GM21526 (cell line): ENCODE results near the gene PRELID1.
A peak's percentile ranks its signal among the peaks of the same experiment; 100 is the strongest.
"Not testable (repeated sequence)": the region's sequence is repeated elsewhere in the genome, so short reads cannot be mapped to it uniquely, and the experiment has no call there.

ENCODE experiments used
- ATAC-seq: cut with Tn5 transposase; IDR thresholded peaks from one replicate; pipeline ENCODE4 v1.9.1; 2021; ENCODE audit warnings: moderate library complexity; ENCODE audit not compliant: unreplicated experiment, low FRiP score

PRELID1 gene

GRCh38 chr5:177333420-177334154 is 30.0 kb downstream of the PRELID1 start:
- ATAC-seq, result no peak

- no peak for ATAC-seq
Observed at GRCh38 chr5:177334155-177334551, 30.6 kb downstream of the PRELID1 start.

- no peak for ATAC-seq
Observed at GRCh38 chr5:177334781-177335700, 31.4 kb downstream of the PRELID1 start.

GRCh38 chr5:177335701-177336065 is 32.1 kb downstream of the PRELID1 start:
- no peak for ATAC-seq

GRCh38 chr5:177336112-177336511 is 32.5 kb downstream of the PRELID1 start:
- ATAC-seq, result no peak

GRCh38 chr5:177336603-177337494 is 33.2 kb downstream of the PRELID1 start:
- ATAC-seq, result no peak

- ATAC-seq, result no peak
Observed at GRCh38 chr5:177338251-177339106, 34.9 kb downstream of the PRELID1 start.

- ATAC-seq, result no peak
Observed at GRCh38 chr5:177339107-177339638, 35.6 kb downstream of the PRELID1 start.

- ATAC-seq, result not testable (repeated sequence)
Observed at GRCh38 chr5:177343000-177343399, 39.4 kb downstream of the PRELID1 start.

- ATAC-seq, result no peak
Observed at GRCh38 chr5:177343777-177344176, 40.2 kb downstream of the PRELID1 start.

GRCh38 chr5:177344891-177345290 is 41.3 kb downstream of the PRELID1 start:
- ATAC-seq, result no peak

GRCh38 chr5:177346820-177347219 is 43.2 kb downstream of the PRELID1 start:
- no peak for ATAC-seq

- ATAC-seq, result no peak
Observed at GRCh38 chr5:177347699-177348098, 44.1 kb downstream of the PRELID1 start.

GRCh38 chr5:177349362-177349647 is 45.7 kb downstream of the PRELID1 start:
- no peak for ATAC-seq

- ATAC-seq, result no peak
Observed at GRCh38 chr5:177349762-177350161, 46.2 kb downstream of the PRELID1 start.

GRCh38 chr5:177350776-177351391 is 47.3 kb downstream of the PRELID1 start:
- ATAC-seq, result no peak

- ATAC-seq, result peak; percentile 90
Observed at GRCh38 chr5:177351392-177352329, 48.1 kb downstream of the PRELID1 start, which contains the start of gene LMAN2. TSS of gene LMAN2 (minus strand) at chr5:177351668. CDS start at chr5:177351647, 21 bp downstream.

GRCh38 chr5:177353093-177353492 is 49.5 kb downstream of the PRELID1 start:
- no peak for ATAC-seq
